Stimulated activated CD4-positive, alpha-beta T cell treated with anti-CD3 and anti-CD28 coated beads, Interleukin-15, amount 100 ng/mL, for 48 hours (primary cell): Measurements from ENCODE around the gene TDO2.
"Not testable (repeated sequence)": the region's sequence is repeated elsewhere in the genome, so short reads cannot be mapped to it uniquely, and the experiment has no call there.

ENCODE experiments used
- DNase-seq, 2 donors: peaks; one replicate each; pipeline ENCODE4 v3.0.0-alpha.2; 2020; ENCODE audit warnings: low read depth in 2 of 2

The TDO2 gene

DNA sequence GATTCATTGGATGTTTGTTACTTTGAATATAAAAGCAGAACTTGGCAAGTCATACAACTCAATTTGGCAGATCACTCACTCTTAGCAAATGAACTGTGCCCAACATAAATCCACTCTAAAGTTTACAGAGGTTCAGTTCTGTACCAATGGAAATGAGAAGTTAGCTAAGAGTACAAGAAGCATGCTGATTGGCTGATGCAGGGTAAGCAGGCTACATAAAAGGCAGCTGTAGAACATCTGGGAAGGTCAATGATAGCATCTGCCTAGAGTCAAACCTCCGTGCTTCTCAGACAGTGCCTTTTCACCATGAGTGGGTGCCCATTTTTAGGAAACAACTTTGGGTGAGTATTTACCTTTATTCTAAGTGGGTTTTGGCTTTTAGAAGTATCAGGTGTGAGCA is at the start of gene TDO2:
TDO2 (plus strand) TSS at position 244 of the 400 bp plus-strand sequence; CDS start at position 307, 63 bp downstream.
- DNase-seq, result no peak

DNA sequence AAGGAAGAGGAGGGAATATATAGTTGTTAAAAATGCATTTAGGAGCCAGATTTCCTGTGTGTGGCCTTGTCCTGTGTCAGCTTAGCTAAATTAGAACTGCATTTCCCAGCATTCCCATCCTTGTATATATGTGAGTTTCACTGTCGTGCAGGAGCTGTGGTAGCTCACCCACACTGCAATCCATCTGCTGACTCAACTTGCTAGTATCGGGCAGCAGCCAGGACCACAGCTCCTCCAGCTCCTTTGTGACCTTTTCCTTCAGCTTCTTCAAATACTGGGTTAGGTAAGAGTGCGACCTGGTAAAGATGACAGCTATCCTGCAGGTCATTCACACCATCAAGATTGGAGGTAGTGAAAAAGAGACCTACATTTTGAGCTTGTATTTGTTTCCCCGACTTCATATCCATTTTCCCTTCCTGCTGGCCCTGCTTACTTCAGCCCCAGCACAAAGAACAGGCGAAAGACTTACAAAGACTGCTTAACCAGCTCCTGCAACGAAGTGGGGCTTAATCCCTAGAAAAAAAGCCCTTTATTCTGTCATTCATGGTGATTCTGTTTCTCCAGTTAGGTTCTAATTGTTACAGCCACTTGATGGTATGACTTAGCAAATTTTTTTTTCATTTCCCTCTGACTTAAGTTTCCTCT is 48.8 kb upstream of the TDO2 start:
- no peak for DNase-seq

DNA sequence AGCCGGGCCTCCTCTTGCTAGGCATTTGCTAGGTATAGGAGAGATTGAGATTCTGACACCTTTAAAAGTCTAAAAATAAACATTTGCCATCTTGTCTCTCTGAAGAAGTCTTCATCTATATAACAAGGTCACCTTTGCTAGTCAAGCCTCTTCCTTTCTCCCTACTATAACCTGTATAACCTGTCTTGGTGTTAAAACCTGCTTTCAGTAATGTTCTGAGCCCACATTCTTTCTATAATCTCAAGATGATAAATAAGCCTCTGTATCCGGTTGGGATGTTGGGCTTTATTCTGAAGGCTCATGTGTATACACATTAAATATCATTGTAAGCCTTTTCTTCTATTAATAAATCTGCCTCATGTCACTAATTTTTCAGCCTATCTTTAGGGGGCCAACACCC is 47.6 kb upstream of the TDO2 start:
- DNase-seq, result no peak

DNA sequence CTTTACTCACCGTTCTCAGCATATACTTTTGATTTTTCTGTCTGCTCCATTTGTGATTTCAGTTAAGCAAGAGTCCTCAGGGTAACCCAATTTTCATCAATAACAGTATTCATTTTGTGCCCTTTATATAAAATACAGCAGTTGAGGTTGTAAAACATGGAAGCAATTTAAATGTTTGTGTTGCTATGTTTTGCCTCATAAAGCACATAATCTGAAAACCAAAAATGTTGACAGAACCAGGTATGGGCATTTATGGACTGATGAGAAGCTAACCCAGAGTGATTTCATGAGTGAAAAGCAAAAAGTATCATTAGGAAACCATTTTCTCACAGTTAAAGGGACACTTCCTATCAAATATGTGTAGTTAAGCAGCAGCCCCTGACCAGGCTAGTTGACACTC is 37.3 kb upstream of the TDO2 start, which contains the start of gene ASIC5:
ASIC5 (minus strand) TSS at position 101 of the 400 bp plus-strand sequence; CDS start at position 50, 51 bp downstream.
- no peak for DNase-seq

DNA sequence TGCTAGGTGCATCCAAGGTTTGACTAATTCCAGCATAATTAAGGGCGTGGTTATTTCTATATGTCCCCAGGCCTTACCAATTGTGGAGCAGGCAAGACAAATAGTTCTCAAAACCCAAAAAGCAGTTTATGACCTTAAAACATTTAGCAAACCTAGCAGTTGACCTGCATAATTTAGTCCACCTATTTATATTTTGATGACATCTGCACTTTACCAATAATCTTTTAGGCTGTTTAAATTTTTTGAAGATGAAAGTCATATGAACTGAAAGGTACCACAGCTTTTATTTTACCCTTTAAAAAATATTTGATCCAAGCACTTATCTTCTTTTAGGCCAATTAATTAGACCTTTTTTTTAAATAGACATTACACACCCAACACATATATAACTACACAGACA is 27.6 kb upstream of the TDO2 start:
- DNase-seq, result no peak

DNA sequence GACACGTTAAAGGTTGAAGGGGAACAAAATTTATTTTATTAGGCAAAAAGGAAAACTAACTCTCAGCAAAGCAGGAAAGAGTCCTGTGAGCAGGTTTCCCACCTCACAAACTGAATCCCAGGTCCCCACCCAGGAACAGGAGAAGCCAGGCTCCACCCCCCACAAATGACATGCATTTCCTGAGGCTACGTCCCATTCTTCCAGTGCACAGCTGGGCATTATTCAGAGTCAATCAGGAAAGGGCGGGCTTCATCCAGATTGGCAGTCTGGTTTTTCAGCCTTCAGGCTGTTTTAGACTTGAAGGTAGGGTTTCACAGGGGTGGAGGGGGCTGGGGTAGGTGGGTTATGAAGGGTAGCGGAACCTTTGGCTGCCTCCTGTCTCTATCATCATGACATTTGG is 25.5 kb upstream of the TDO2 start:
- DNase-seq, result no peak

DNA sequence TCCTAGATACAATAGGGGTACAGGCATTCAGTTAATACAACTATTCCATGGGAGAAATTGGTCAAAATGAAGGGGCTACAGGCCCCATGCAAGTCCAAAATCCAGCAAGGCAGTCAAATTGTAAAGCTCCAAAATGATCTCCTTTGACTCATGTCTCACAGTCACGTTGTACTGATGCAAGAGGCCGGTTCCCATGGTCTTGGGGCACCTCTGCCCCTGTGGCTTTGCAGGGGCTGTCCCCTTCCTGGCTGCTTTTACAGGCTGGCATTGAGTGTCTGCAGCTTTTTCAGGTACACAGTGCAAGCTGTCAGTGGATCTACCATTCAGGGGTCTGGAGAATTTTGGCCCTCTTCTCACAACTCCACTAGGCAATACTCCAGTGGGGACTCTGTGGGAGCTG is 24.9 kb upstream of the TDO2 start:
- DNase-seq, result no peak

DNA sequence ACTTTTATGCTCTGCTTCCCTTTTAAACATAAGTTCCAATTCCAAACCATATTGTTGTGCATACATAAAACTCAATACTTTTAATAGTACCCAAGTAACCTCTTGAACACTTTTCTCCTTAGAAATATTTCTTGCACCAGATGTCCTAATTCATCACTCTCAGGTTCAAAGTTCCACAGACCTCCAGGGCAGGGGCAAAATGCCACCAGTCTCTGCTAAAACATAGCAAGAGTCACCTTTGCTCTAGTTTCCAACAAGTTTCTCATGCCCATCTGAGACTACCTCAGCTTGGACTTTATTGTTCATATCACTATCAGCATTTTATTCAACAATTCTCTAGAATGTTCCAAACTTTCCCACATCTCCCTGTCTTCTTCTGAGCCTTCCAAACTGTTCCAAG is 23.7 kb upstream of the TDO2 start:
- DNase-seq, result no peak

DNA sequence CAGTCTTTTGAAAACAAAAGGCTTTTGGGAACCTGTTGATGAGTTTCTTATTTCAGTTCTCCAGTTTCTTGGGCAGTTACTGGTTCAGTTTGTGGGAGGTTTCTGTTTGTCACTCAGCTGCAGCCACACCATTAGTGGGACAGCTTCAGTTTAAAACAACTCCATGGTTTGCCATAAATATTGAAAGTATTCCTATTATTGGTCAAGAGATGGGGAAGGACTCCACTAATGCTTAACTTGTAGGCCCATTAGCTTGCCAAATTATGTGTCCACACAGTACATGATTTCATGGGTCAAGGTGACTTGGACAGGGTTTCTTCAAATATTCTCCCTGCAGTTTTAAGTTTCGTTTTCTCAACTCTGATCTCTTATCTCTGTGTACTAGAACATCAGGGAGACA is 21.9 kb upstream of the TDO2 start:
- no peak for DNase-seq

DNA sequence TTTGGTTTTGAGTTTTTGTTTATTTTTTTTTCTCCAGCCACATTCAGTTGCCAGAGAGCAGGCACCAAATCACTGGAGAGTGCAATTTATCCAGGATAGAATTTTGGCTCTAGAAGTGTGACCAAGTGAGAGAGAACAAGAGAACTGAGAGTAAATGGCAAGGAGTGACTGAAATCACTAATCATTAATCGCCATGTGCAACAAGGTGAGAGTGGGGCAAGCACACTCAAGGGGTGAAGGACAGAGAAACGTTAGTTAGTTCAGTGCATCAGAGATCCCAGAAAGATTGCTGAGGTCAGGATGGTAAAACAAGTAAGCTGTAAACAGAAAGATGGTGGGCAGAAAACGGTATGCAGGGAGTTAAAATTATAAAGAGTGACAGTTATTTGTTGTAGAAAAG is 19.6 kb upstream of the TDO2 start:
- DNase-seq, result no peak

DNA sequence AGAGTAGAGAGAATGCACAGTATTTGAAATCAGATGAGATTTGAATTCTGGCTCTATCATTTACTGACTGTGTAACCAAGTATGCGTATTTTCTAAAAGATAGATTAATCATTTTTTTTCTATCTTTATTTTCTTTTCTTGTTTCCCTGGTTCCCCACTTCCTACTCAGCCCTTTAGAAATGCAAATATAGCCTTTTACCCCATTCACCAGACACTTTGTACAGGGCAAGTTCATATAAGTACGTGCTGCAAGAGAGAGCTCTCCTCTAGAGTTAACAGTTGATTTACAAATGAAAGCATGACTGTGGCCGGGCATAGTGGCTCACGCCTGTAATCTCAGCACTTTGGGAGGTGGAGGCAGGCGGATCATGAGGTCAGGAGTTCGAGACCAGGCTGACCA is 17.8 kb upstream of the TDO2 start:
- DNase-seq, result no peak

DNA sequence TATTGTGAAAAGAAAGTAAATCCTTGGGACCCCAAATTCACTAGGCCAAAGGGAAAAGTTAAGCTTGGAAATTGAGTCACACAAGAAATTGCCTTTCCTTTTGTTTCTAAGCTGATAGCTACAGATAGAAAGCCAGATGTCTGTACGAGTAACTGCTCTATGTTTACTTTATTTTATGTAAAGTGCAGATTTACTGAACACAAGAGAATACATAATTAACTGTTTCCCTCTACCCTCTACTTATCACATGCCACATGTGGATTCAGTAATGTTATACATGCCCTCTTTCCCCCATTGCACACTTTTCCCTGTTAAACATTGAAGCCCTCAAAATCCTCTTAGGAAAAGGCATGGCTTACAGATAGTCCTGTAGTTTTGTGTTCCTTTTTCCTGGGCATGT is 16.5 kb upstream of the TDO2 start:
- no peak for DNase-seq

DNA sequence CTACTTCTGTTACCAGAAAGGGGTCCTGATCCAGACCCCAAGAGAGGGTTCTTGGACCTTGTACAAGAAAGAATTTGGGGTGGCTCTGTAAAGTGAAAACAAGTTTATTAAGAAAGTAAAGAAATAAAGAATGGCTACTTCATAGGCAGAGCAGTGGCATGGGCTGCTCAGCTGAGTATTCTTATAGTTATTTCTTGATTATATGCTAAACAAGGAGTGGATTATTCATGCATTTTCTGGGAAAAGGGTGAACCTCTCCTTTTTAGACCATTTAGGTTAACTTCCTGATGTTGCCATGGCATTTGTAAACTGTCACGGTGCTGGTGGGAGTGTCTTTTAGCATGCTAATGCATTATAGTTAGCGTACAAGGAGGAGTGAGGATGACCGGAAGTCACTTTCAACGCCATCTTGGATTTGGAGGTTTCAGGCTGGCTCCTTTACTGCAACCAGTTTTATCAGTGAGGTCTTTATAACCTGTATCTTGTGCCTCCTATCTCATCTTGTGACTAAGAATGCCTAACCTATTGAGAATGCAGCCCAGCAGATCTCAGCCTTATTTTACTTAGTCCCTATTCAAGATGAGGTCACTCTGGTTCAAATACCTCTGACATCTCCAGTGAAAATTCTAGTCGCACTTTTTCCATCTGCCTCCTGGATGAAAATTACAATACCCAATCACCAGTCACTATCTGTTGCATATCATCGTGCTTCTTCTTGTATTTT is 15.5 kb upstream of the TDO2 start:
- DNase-seq, result no peak

DNA sequence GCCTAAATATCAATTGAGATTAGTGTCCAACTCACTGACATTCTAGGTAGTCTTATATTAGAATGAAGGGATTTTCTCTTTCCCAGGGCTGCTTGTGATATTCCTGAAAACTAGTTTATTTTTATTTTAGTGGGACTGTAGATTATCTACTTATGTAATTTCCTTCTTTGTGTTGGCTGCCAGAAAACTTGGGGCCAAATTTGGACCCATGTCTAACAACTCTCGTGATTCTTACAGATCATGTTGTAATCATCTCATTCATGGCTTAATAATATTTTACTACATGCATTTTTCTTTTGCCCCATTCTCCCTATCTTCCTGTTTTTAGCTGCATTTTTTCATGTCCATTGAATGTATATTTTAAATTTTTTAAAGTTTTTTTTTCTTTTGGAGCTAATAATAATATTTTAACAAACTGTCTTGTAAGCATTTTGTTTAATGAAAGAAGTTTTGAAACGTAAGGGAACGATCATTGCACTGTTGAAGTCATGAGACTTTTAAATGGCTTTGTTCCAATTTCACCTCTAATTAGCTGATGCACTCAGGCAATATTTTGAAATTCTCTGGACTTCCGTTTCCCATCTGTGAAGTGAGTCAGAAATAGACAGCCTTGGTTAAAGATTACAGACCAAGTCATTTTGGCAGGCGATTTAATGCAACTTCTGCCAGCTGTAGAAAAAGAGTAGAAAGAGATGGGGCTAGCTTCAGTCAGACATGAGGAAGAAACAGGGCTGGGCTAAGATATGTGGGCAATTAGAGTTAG is 14.3 kb upstream of the TDO2 start:
- no peak for DNase-seq

DNA sequence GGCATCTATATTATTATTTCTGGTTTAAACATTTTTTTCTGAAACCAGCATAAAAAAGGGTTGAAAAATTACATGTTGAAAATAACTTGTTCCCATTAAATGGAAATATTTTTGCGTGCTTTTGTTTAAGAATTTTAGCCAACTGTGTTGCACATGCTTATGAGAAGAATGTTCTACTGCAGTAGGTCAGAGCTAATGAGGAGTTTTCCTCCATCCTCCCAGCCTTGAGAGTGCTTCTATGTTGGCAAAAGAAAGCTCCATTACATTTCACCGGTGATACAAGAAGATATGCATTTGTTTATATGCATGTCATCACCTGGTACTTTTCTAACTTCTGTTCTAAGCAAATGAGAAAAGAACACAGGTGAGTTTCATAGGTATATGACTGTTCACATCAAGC is 13.6 kb upstream of the TDO2 start:
- no peak for DNase-seq

DNA sequence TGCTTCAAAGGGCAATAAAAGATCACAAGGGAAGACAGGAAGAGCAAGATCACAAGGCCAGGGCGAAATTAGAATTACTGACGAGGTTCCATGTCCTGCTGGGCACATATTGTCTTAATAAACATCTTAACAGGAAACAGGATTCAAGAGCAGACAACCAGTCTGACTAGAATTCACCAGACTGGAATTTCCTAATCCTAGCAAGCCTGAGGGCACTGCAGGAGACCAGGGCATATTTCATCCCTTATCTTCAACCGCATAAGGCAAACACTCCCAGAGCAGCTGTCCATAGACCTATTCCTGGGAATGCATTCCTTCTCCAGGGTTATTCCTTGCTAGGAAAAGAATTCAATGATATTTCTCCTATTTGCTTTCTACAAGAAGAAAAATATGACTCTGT is 12.4 kb upstream of the TDO2 start:
- no peak for DNase-seq

DNA sequence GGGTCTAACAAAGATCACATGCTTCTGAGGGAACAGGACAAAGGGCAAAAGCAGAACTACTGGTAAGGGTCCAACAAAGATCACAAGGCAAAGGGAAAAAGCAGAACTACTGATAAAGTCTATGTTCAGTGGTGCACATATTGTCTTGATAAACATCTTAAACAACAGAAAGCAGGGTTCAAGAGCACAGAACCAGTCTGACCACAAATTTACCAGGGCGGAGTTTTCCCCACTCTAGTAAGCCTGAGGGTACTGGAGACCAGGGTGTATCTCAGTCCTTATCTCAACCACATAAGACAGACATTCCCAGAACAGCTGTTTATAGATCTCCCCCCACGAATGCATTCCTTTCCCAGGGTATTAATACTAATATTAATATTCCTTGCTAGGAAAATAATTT is 5.1 kb upstream of the TDO2 start:
- DNase-seq, result not testable (repeated sequence)

DNA sequence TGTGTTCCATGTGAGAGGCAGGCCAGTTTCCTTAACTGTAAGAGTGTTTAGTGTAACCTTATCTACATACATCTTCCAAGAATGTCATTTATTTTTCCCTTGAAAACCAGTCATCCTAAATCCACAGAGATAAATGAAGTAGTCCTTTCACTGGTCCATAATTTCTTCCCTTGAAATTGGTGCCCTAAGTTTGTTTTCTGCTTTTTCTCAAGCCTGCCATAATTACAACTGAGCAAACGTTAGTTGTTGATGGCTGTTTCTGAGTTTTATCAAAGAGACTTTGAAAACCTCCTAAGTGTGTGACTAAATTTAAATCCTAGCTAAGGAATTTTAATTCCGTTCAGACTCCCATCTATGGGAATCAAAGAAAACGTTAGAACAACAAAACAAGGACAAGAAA is 3.6 kb upstream of the TDO2 start:
- DNase-seq, result no peak

DNA sequence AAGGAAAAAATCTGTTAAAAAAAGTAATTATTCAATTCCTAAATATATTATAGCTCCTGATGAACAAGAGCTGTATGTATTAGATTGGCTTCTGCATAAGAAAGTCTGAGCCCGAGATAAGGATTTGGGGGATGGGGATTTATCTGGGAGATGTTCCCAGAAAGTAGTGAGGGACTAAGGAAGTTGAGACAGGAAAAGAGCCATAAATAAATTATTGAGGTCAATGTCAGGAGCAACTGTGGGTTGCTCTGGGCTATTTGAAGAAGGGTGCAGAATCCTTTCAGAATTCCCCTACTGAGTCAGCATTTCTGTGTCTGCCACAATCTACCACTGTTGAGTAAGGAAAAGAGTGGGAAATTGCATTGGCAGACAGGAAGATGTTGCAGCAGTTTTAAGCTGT is 3.1 kb upstream of the TDO2 start:
- no peak for DNase-seq

DNA sequence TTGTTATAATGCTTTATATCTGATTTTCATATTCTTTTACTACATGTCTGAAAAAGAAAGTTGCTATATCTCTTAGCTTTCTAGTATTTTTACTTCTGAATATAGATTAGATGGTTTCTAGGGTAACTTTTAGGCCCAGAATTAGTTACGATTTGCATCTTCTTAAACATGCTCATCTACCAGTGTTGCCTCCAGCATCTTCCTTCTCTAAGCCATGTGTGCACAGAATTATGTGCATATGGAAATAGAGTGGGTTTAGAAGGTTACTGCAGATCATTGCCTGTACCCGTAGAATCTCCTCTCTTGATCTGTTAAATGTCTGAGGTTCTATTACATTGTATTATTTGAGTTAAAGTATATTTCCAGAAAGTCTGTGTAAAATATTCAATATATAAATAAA is 2.5 kb upstream of the TDO2 start:
- DNase-seq, result no peak

DNA sequence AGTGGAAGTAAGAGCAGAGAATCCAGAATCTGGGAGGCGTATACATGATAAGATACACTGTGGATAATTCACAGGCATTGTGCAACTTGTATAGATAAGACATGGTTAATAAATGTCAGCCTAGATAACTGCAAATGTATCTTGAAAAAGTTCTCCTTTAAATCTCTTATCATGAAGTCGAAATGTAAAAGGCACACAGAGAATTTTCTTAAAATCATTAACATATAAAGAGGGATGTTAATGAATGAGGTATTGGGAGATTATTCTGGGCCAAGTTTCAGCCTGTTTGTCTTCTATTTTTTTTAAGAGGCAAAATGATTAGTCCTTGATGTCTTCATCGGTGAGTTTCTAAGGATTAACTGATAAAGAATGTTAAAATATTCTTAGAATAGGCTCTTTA is 835 bp downstream of the TDO2 start:
- no peak for DNase-seq

DNA sequence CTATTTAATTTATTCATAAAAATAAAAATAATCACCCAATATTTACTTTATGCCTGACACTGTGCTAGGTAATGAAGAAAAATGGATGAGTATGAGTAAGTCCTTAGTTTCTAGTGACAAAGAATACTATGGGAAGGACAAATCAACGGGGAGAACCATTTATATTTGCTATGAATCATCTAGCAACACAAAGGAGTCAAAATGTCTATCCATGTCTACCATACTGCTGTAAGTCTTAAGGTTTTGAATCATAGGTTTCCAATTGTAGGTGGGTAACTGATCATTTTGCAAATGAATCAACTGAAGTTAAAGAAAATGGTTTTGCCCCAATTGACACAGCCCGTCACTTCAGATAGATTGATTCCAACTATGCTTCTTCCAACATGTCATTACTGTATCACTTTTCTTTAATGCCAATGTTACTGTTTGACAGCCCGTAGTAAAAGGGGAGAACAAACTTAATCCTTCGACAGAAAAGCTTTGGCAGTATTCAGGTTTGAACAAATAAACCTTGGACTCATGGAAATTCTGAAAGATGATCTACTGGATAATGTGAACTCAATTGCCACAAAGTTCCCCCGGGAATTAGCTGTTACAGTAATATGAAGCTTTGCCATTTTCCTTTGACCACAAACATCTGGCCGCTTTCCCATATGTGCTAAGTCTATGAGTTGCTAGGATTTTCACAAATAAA is 3.2 kb downstream of the TDO2 start:
- no peak for DNase-seq
